ENCODE measurements around the gene CSRNP2. TPM values are rescaled to one million over a fixed set of nuclear protein-coding genes. Genes with fewer than 3 reads are reported as not detected.
A peak's percentile ranks its signal among the peaks of the same experiment; 100 is the strongest.

Gene CSRNP2
- total and polyA plus RNA-seq, 2 of the 8 experiments (the other 6 are each of a cell fraction or from before 2014, with no cell fraction given), result 13.7 to 34.0 TPM

- TF ChIP-seq RNF2 (IDR thresholded peaks at IDR 0.05; ENCODE audit: borderline replicate concordance, low read depth, low read length, missing control alignments, poor library complexity, severe bottlenecking) (no peak), KDM1A (IDR thresholded peaks at IDR 0.05; ENCODE audit: borderline replicate concordance, low read length) (no peak), SIX5 (IDR thresholded peaks at IDR 0.05; ENCODE audit: low read depth, low read length) (no peak), POLR2A (IDR thresholded peaks at IDR 0.05; ENCODE audit: control extremely low read depth in 1 of 2, low read depth in 2 of 2, low read length in 2 of 2) (peak; percentile 81 to 87), EP300 (IDR thresholded peaks at IDR 0.05; ENCODE audit: borderline replicate concordance in 1 of 2, low read depth in 2 of 2, low read length in 2 of 2) (0 out of 3 replicates have a peak, but pooled peaks of 1 of the 2 experiments have one; percentile 61), SAP30 (IDR thresholded peaks at IDR 0.05; ENCODE audit: insufficient read depth, insufficient replicate concordance, low read length) (no peak), CEBPB (IDR thresholded peaks at IDR 0.05; ENCODE audit: low read depth, low read length) (no peak), SP1 (IDR thresholded peaks at IDR 0.05; ENCODE audit: low read depth, low read length) (peak; percentile 92), SRF (IDR thresholded peaks at IDR 0.05; ENCODE audit: low read depth, low read length) (no peak), EGR1 (IDR thresholded peaks at IDR 0.05; ENCODE audit: borderline replicate concordance, low read depth, low read length) (peak; percentile 98), BRCA1 (IDR thresholded peaks at IDR 0.05; ENCODE audit: low read depth, low read length) (no peak), CBX5 (IDR thresholded peaks at IDR 0.05; ENCODE audit: low read depth, low read length) (no peak), SIN3A (conservative IDR thresholded peaks at IDR 0.05 in 1 of 2, IDR thresholded peaks at IDR 0.05 in 1 of 2; ENCODE audit: low read depth in 1 of 2, low read length in 2 of 2) (no peak), POU5F1 (IDR thresholded peaks at IDR 0.05; ENCODE audit: low read depth, low read length) (no peak), RXRA (IDR thresholded peaks at IDR 0.05; ENCODE audit: insufficient read depth, low read depth, low read length) (no peak), RBBP5 (IDR thresholded peaks at IDR 0.05; ENCODE audit: borderline replicate concordance, low read depth, low read length) (peak; percentile 84; the same call in 1 of the 2 replicates), NRF1 (IDR thresholded peaks at IDR 0.05; ENCODE audit: low read depth, low read length) (no peak), POLR2AphosphoS5 (IDR thresholded peaks at IDR 0.05; ENCODE audit: low read depth, low read length) (peak; percentile 73; the same call in 1 of the 2 replicates), SIRT6 (IDR thresholded peaks at IDR 0.05; ENCODE audit: low read length) (no peak), YY1 (IDR thresholded peaks at IDR 0.05; ENCODE audit: low read depth, low read length) (peak; percentile 55; the same call in 1 of the 2 replicates), ASH2L (IDR thresholded peaks at IDR 0.05; ENCODE audit: low read length) (peak; percentile 95), TAF1 (IDR thresholded peaks at IDR 0.05; ENCODE audit: low read depth, low read length) (peak; percentile 70; the same call in 1 of the 2 replicates), CTBP2 (IDR thresholded peaks at IDR 0.05; ENCODE audit: borderline replicate concordance, insufficient read depth, insufficient read length, low read length) (peak; percentile 56), CREB1 (IDR thresholded peaks at IDR 0.05) (peak; percentile 51), HDAC6 (IDR thresholded peaks at IDR 0.05; ENCODE audit: low read depth, low read length) (no peak)
Measured at GRCh38 chr12:51025836-51026638, 57.4 kb downstream of the CSRNP2 start, which contains the start of gene SLC11A2 (continued).
